Retina (tissue), 1 donor: ENCODE measurements around the gene DLG5.

Source experiments
- DNase-seq: peaks from one replicate; pipeline ENCODE4 v3.0.0-alpha.2; 2016

Gene DLG5

GRCh38 chr10:77837248-77837924 lies 89.2 kb downstream of the DLG5 start:
- peak; percentile 8 for DNase-seq

GRCh38 chr10:77836299-77836820 lies 90.2 kb downstream of the DLG5 start:
- no peak for DNase-seq

GRCh38 chr10:77835669-77836086 lies 90.9 kb downstream of the DLG5 start:
- no peak for DNase-seq

GRCh38 chr10:77834943-77835668 lies 91.4 kb downstream of the DLG5 start:
- no peak for DNase-seq

GRCh38 chr10:77834540-77834939 lies 92.0 kb downstream of the DLG5 start:
- no peak for DNase-seq

- DNase-seq, result no peak
Observed at GRCh38 chr10:77833792-77834191, 92.8 kb downstream of the DLG5 start.

GRCh38 chr10:77833225-77833624 lies 93.3 kb downstream of the DLG5 start:
- DNase-seq, result no peak

GRCh38 chr10:77832238-77832637 lies 94.3 kb downstream of the DLG5 start:
- DNase-seq, result no peak

GRCh38 chr10:77829356-77829755 lies 97.2 kb downstream of the DLG5 start:
- no peak for DNase-seq

GRCh38 chr10:77828377-77828776 lies 98.2 kb downstream of the DLG5 start:
- DNase-seq, result no peak

- DNase-seq, result no peak
Observed at GRCh38 chr10:77827366-77827765, 99.2 kb downstream of the DLG5 start.

GRCh38 chr10:77825965-77826364 lies 100.6 kb downstream of the DLG5 start:
- DNase-seq, result no peak

- DNase-seq, result no peak
Observed at GRCh38 chr10:77824908-77825307, 101.6 kb downstream of the DLG5 start.

GRCh38 chr10:77823811-77824542 lies 102.6 kb downstream of the DLG5 start:
- no peak for DNase-seq

GRCh38 chr10:77821551-77821950 lies 105.0 kb downstream of the DLG5 start:
- no peak for DNase-seq

- DNase-seq, result no peak
Observed at GRCh38 chr10:77821036-77821435, 105.5 kb downstream of the DLG5 start.

- no peak for DNase-seq
Observed at GRCh38 chr10:77820349-77820748, 106.2 kb downstream of the DLG5 start.

- no peak for DNase-seq
Observed at GRCh38 chr10:77819210-77820112, 107.1 kb downstream of the DLG5 start.

- no peak for DNase-seq
Observed at GRCh38 chr10:77818378-77818777, 108.2 kb downstream of the DLG5 start.

- no peak for DNase-seq
Observed at GRCh38 chr10:77817541-77817940, 109.0 kb downstream of the DLG5 start.

- DNase-seq, result no peak
Observed at GRCh38 chr10:77816311-77816710, 110.2 kb downstream of the DLG5 start.

GRCh38 chr10:77812741-77813140 lies 113.8 kb downstream of the DLG5 start:
- DNase-seq, result no peak
